GM21723 (cell line): ENCODE measurements around the gene NOL4L.

ENCODE experiments used
- ATAC-seq: cut with Tn5 transposase; IDR thresholded peaks from one replicate; pipeline ENCODE4 v1.9.1; 2021; ENCODE audit warnings: mild to moderate bottlenecking, moderate library complexity; ENCODE audit not compliant: unreplicated experiment

The NOL4L gene

GRCh38 chr20:32461836-32462600 is 123.1 kb downstream of the NOL4L start:
- ATAC-seq = no peak

- no peak for ATAC-seq
Observed at GRCh38 chr20:32460683-32461320, 124.3 kb downstream of the NOL4L start.

DNA sequence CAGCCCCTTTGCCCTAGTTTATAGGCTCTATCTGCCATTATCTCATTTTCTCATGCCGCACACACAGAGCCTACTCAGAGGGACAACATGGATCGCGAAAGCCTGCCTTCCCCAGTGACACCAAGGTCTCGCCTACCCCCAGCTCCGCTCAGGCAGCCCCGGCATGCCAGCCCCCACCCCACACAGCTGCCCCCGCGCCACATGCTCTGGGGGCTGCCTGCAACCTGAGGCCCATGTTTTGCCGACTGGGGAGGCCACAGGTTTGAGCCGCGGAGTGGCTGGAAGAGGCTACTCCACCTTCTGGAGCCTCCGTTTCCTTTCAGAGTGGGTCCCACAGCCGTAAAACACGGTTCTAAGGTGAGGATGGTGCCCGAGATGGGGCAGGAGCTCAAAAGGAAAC is 124.9 kb downstream of the NOL4L start:
- no peak for ATAC-seq

- no peak for ATAC-seq
Observed at GRCh38 chr20:32458837-32459220, 126.3 kb downstream of the NOL4L start.

GRCh38 chr20:32458061-32458836 is 126.9 kb downstream of the NOL4L start:
- ATAC-seq = no peak

DNA sequence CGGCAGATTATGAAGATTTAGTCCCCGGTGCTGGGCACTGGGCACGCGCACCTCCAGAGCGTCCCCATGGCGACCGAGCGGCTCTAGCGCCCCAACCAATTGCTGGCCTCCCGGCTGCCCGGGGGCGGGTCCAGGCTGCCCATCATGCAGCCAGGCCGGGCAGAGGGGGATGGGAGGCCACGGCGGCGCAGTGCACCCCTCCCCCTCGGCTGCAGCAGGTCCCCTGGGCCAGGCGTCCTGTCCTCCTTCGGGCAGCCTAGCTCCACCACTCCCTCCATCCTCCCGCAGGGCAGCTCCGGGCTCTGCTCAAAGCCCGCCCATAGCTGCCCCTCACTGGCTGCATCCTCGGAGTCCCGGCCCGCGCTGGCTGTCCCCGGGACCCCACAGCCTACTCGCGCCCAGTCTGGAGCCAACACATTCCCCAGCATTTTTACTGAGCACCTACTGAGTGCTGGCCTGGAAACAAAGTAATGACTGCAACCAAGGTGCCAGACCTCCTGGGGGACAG is 127.6 kb downstream of the NOL4L start:
- no peak for ATAC-seq

GRCh38 chr20:32456869-32457478 is 128.2 kb downstream of the NOL4L start:
- no peak for ATAC-seq

- no peak for ATAC-seq
Observed at GRCh38 chr20:32455901-32456701, 129.0 kb downstream of the NOL4L start.

GRCh38 chr20:32455171-32455900 is 129.8 kb downstream of the NOL4L start:
- ATAC-seq = no peak

DNA sequence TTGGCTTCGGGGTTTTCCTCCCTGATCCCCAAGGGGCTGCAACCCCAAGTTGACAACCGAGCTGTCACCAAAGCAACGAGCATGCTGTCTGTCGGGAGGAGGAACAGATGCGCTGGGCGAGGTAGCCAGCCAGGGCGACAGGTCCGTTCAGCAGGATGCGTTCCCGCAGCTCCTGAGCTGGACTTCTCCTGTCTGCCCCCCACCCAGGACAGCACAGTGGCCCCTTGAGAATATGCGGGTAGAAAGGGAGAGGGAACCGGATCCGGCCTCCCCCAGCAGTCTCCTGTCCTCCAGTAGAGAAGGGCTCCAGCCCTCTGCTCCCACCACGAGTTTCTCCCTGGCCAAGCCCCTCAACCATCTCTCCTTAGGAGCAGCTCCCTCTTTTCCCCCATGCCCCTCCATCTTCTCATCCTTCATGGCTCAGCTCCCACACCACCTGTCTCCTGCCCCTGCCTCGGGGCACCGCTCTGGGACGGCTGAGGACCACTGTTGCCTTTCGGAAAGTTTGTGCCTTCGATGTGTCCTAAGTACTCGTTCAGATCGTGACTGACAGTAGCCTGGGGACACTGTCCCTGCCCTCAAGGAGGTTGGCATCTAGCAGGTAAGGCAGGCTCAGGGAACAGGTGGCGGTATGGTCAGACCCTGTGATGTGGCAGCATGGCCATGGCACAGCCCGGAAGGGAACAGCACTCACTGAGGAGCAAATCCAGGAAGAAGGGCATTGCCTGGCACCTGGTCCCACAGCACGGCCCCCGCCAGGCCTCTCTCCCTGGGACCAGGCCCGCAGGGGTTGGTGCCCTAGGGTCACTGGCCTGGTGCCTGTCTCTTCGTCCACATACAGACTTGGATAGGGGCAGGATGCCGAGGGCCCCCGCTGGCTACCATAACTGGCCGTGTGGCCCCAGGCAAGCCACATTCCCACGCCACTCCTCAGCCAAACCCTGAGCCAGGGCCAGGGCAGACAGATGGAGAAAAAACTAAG is 130.7 kb downstream of the NOL4L start:
- ATAC-seq = no peak

DNA sequence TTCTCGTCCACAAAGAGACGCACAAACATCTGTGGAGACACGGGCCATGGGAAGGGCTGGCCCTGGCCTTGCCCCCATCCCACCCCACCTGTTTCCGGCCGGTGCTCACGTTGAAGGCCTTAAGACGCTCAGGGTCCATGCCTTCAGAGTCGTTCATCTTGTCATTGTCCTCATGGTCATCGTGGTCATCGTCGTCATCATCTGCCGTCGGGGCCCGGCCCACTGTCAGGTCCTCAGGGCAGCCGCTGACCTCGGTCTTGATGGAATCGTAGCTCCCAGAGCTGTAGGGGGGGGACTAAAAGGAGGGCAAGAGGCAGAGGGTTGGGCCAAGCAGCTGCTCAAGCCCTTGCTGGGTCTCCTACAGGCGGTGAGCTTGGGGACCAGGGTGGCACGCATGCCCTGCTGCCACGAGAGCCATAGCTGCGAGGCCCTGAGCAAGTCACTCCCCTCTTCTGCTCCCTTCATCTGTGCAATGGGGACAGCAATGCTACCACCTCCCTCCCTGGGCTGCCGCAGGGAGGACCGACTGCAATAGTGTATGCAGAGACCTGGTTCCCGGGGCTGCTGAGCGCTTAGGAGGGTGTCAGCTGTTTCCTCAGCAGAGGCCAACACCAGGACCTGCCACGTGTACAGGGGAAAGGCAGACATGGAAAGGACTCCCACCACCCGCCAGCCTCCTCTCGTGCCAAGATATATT is 131.5 kb downstream of the NOL4L start:
- no peak for ATAC-seq

GRCh38 chr20:32452776-32453466 is 132.2 kb downstream of the NOL4L start:
- no peak for ATAC-seq

DNA sequence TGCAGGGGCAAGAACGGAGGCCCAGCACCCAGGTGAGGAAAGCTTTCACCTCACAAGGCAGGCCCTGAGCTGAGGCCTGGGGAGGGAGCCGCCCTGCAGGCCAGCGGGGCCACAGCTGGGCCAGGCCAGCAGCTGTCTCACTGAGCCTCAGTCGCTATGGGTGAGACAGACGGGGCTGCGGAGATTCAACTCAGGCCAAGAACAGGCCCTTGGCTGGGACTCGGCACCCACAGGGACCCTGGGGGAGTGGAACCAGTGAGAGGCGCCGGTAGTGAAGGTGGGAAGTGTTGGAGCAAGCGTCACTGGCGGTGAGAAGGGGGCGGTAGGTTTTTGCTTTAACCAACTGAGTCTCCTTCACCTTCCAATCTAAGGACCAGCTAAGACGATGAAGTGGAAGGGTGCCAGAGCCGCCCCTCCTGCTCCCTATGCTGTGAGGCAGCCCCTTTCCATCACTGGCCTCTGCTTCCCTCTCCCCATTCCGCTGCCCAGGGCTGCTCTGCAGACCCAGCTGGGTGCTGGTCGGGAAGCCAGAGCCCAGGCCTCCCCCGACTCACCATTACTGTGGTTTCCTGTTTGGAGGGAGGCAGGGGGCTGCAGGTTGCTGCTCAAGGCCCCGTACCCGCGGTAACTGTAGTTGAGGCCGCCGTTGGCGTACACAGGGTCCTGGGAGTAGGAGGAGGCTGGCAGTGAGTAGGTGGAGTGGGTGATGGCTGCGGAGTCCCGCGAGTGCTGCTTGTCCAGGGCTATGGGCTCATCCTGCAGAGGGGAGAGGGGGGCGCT is 133.3 kb downstream of the NOL4L start:
- no peak for ATAC-seq

DNA sequence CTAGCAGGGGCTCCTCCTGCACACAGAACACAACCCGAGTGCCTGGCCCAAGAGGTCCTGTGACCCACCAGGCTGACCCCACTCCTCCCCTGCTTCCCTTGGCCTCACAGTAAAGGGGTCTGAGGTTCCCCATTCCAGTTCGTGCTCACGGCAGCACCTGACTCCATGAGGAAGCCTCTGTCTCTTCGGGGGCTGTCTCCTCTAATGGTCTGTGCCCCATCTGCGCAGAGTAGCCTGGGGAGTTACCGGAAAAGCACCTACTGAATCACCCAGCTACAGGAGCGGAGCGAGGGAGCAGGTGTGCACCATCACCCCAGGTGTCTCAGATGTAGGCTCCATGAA is 133.8 kb downstream of the NOL4L start:
- ATAC-seq = no peak

DNA sequence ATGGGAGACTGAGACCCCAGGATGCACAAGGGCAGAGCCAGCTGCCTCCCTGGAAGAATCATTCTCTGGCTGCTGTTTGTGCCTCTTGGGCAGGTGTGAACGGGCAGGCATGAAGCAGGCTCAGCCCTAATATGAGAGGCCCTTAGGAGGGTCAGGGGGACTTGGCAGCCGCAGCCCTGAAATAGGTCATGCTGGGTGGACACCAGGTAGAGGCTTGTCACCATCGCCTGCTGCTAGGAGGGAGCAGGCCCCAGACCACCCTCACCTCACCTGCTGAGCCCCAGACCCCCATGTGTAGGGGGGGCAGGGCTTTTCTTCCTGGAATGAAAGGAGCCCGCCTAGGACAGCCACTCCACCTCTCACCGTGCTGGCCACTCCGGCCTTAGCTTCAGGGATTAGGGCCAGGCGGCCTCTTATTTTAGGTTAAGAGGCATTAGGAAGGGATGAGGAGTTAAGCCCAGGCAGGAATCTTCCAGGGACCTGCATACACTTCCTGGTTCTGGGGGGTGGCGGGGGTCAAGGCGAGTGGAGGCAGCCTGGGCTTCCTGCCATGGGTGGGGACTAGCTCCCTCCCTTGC is 134.6 kb downstream of the NOL4L start:
- no peak for ATAC-seq

GRCh38 chr20:32449890-32450401 is 135.2 kb downstream of the NOL4L start:
- ATAC-seq = no peak
